T-helper 1 cell treated with Interleukin-12 subunit alpha and Interleukin-12 subunit beta and Interleukin-4 antibody, amounts not matched to agents 30 ng/mL and 1 ng/mL, for 36 hours (primary cell): ENCODE measurements around the gene NSMF. TPM values are rescaled to one million over a fixed set of nuclear protein-coding genes. Genes with fewer than 3 reads are reported as not detected.

Source experiments
- intact Hi-C: fragments of 100-400 bp; cut with micrococcal nuclease; formaldehyde crosslinking; loops from one replicate; pipeline ENCODE4 v1.15.1; 2024
- total RNA-seq: library from RNA; stranded (reverse); gene quantifications from 2 replicates; pipeline ENCODE4 v1.2.3, GENCODE V29; 2022

Gene NSMF
- total RNA-seq, 1 donor from 2014 or later, result 30.5 TPM

GRCh38 chr9:137459601-137460362 lies 648 bp upstream of the NSMF start:
- intact Hi-C loops, result loop anchor here (1.0 to 10.0 kb wide), 5 partner anchors 36 to 1215 kb away; partner anchors contain the start of genes EXD3, MRPL41, NOTCH1 and NOXA1

DNA sequence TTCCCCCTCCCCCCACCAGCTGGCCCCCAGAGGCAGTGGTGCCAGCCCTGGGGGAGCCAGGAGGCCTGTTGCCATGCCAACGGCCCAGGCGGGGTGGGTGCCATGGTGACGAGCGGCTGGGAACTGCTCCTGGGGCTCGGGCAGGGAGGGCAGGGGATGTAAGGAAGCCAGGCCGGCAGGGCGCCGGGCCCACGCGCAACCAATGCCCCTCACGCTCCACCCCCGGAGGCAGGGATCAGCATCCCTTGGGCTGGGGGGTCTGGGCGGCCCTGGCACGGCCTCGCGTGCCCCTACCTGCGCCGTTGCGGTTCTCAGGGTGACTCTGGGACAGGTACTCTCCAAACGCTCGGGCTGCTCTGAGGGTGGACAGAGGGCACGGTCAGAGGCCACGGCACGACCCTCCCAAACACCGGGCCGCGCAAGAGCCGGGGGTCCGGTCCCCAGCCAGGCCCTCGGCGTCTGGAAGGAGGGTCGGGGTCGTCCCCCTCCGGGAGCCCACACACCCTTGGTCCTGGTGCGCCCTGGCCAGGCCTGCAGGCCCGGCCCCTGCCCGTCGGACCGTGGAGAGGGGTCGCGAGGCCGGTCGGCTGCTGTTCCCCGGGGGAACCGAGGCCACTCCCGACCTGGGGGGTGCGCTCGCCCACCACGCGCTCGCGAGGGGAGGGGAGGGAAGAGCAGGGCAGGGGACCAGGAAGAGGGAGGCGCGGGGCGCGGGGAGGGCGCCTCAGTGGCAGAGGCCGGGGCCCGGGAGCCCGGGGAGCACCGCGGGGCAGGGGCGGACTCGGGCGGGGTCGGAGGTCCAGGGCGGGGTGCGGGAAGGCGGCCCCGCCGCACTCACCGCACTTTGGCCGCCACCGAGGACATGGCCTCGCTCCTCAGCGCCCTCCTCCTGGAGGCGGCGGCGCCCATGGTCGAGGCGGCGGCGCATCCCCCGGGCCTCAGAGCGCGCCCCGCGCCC lies 661 bp downstream of the NSMF start:
- intact Hi-C loops, result loop anchor here (1.0 to 10.0 kb wide), 4 partner anchors 35 to 976 kb away; partner anchors contain the start of genes EXD3, MRPL41, NOTCH1 and NOXA1

GRCh38 chr9:137457406-137458193 lies 1.5 kb downstream of the NSMF start:
- intact Hi-C loops, result loop anchor here (2.0 to 10.0 kb wide), 2 partner anchors 913 to 975 kb away; partner anchors contain the start of genes NOTCH1 and SEC16A

- intact Hi-C loops, result loop anchor here (10.0 kb wide), 1 partner anchor 912 kb away; the partner anchor contains the start of gene NOTCH1
These were observed 2.2 kb downstream of the NSMF start for GRCh38 chr9:137456864-137457405.

DNA sequence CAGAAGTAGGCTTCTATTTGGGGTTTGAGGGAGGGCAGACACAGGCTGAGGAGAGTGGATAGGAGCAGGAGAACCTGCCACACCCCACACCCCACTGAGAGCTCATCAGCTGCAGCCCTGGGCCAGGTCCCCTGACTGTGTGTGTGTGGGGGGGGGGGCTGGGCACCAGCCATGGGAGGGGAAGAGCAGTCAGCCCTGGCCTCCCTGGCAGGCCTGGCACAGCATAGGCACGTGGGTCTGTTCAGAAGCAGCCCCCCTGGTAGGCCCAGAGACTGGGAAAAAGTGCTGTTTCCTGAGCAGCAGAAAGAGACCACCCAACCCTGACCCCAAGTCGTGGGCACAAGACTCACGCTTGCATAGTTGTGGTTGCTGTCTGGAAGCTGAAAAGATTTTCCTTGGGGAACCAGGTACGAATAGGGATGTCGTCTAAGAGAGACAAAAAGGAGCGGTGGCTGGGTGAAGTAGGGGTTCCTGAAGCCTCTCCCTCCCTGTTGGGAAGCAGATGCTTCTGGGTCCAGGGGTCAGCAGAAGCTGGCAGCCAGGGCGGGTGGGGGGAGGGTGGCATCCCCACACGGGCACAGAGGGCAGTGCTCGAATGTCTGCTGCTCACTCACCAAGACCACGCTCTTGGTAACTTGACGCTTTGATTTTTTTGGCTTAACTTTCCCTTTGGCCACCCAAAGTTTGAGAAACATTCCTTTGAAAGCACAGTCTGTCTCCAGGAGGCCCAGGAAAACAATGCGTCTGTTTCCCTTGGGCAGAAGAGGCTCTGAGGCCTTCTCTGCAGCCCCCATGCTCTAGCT lies 2.9 kb downstream of the NSMF start:
- intact Hi-C loops, result loop anchor here (10.0 kb wide), 1 partner anchor 911 kb away; the partner anchor contains the start of gene NOTCH1

- intact Hi-C loops, result loop anchor here (10.0 kb wide), 1 partner anchor 911 kb away; the partner anchor contains the start of gene NOTCH1
These were observed 3.7 kb downstream of the NSMF start for GRCh38 chr9:137455359-137455991.

- intact Hi-C loops, result loop anchor here (1.0 to 10.0 kb wide), 6 partner anchors 8 to 910 kb away; partner anchors contain the start of genes ARRDC1, NOTCH1, PAXX and TMEM141
These were observed 4.4 kb downstream of the NSMF start for GRCh38 chr9:137454597-137455358.

DNA sequence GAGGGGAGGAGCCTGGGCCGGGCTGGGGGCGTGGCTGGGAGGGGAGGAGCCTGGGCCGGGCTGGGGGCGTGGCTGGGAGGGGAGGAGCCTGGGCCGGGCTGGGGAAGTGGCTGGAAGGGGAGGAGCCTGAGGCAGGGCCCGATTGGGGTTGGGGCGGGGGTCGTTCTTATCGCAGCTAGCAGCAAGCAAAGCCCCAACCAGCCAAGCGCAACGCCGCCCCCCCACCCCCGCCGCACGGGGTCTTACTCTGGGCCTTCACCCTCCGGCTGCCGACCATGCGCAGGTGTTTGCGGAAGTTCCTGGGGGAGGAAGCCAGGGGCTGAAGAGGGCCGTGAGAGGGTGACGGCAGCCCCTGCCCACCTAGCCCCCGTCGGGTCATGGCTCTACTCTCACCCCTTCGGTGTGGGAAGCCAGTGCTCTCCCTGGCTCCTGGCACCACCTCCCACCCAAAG lies 5.0 kb downstream of the NSMF start:
- intact Hi-C loops, result loop anchor here (1.0 to 10.0 kb wide), 6 partner anchors 8 to 909 kb away; partner anchors contain the start of genes ARRDC1, NOTCH1, PAXX and TMEM141

DNA sequence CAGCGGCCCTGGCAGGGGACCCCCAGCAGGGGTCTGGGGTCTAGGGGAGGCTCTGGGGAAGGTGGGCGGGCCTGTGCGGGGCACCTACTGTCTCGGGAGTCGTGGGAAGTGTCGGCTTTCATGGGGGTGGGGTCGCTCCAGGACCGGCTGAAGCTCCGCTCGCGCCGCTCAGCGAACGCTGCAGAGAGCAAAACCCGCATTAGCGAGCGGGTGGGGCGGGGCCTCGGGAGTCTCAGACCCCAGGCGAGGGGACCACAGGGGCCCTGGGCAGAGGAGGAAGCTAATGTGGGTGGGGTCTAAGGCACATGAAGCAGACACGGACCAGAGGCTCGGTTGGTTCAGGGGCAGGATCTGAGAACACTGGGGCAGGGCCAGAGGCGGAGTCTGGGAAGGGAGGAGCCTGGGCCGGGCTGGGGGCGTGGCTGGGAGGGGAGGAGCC lies 5.5 kb downstream of the NSMF start:
- intact Hi-C loops, result loop anchor here (1.0 to 10.0 kb wide), 7 partner anchors 9 to 909 kb away; partner anchors contain the start of genes ARRDC1, NOTCH1, PAXX and TMEM141

DNA sequence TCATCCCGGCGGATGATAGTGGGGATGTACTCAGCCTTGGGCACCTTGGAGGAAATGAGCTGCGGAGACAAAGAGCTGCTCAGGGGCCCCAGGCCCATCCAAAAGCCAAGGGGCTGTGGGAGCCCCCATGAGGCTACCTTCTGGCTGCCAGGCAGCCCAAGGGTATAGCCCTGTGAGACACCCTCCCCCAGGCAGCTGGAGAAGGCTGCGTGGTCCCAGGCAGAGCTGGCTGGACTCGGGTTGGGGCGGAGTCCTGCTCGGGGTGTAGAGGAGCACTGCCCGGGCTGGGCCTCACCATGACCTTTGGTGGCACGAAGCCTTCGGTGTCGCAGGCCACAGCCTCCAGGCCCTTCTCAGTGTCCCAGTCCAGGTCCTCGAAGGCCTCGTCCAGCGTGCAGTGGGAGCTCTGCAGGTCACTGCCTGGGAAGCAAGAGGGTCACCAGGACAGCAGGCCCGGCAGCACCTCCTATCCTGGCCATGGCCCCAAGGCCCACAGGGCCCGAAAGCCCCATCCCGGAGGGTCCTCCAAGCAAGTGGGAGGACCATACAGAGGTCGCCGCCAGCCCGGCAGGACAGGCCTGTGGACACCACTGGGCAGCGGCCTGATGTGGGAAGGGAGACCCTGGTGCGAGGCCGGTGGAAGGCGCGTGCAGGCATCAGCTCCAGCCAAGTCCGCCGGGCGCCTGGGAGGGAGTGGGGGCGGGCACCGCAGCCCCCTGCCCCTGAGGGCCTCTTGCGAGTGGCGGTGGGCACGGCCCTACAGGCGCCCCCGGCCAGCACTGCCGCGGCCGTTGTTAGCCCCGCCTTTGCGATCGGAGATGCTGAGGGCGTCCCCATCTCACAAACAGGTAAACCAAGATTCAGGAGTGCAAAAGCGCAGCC lies 6.1 kb downstream of the NSMF start:
- intact Hi-C loops, result loop anchor here (1.0 to 10.0 kb wide), 5 partner anchors 39 to 908 kb away; partner anchors contain the start of genes NOTCH1, PAXX and TMEM141

DNA sequence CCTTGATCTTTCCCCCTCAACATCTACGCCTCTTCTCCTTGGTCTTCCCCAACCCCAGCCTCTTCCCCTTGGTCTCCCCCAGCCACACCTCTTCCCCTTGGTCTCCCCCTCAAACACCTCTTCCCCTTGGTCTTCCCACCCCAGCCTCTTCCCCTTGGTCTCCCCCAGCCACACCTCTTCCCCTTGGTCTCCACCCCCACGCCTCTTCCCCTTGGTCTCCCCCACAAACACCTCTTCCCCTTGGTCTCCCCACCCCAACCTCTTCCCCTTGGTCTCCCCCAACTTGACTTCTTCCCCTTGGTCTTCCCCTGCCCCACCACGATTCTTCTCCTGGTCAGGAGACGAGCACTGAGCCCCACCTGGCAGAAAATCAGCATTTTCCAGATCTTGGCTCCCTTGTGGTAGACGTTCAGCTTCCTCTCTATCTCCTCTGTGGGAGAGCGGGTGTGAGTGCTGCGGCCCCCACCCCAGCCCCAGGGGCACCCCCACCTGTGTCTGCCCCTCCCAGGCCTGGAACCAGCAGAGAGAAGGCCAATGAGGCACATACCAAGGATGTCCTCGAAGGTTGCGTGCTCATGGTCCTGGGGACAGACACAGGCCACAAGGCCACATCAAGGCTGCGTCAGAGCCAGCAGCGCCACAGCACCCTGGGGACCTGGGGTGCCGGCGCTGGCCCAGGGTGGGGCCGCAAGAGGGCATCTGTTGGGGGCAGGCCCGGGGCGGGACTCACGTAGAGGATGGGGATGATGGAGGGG lies 7.0 kb downstream of the NSMF start:
- intact Hi-C loops, result loop anchor here (5.0 to 10.0 kb wide), 4 partner anchors 300 to 907 kb away; partner anchors contain the start of genes NOTCH1, PAXX and TMEM141

GRCh38 chr9:137451264-137452005 lies 7.7 kb downstream of the NSMF start:
- intact Hi-C loops, result loop anchor here (5.0 to 10.0 kb wide), 4 partner anchors 299 to 907 kb away; partner anchors contain the start of genes NOTCH1, PAXX and TMEM141

GRCh38 chr9:137450539-137451222 lies 8.5 kb downstream of the NSMF start:
- intact Hi-C loops, result loop anchor here (5.0 to 10.0 kb wide), 4 partner anchors 298 to 906 kb away; partner anchors contain the start of genes NOTCH1, PAXX and TMEM141

GRCh38 chr9:137449931-137450538 lies 9.1 kb downstream of the NSMF start:
- intact Hi-C loops, result loop anchor here (5.0 to 10.0 kb wide), 4 partner anchors 298 to 905 kb away; partner anchors contain the start of genes NOTCH1, PAXX and TMEM141
